Epidermal melanocyte (primary cell): ENCODE measurements around the gene F13A1.
A peak's percentile ranks its signal among the peaks of the same experiment; 100 is the strongest.

Experiments used
- DNase-seq: peaks from one replicate; pipeline ENCODE4 v3.0.0; 2011; ENCODE audit warnings: low spot score; ENCODE audit not compliant: insufficient read length

Gene F13A1

GRCh38 chr6:6319952-6320811, at the start of gene F13A1:
Gene F13A1 (minus strand): TSS chr6:6320662. CDS start chr6:6318664, 1,998 bp downstream.
- no peak for DNase-seq

GRCh38 chr6:6368684-6369052, 48.2 kb upstream of the F13A1 start:
- no peak for DNase-seq

GRCh38 chr6:6368040-6368683, 47.7 kb upstream of the F13A1 start:
- DNase-seq = no peak

- DNase-seq = no peak
Measured at GRCh38 chr6:6366803-6367202, 46.3 kb upstream of the F13A1 start.

- no peak for DNase-seq
Measured at GRCh38 chr6:6365242-6365641, 44.8 kb upstream of the F13A1 start.

GRCh38 chr6:6362056-6362840, 41.8 kb upstream of the F13A1 start:
- no peak for DNase-seq

- no peak for DNase-seq
Measured at GRCh38 chr6:6357530-6357929, 37.1 kb upstream of the F13A1 start.

- DNase-seq = no peak
Measured at GRCh38 chr6:6357032-6357431, 36.6 kb upstream of the F13A1 start.

- DNase-seq = no peak
Measured at GRCh38 chr6:6352772-6353171, 32.3 kb upstream of the F13A1 start.

GRCh38 chr6:6351511-6352025, 31.1 kb upstream of the F13A1 start:
- DNase-seq = no peak

- DNase-seq = no peak
Measured at GRCh38 chr6:6350696-6351095, 30.2 kb upstream of the F13A1 start.

- no peak for DNase-seq
Measured at GRCh38 chr6:6348256-6348655, 27.8 kb upstream of the F13A1 start.

GRCh38 chr6:6346427-6347023, 26.1 kb upstream of the F13A1 start:
- no peak for DNase-seq

GRCh38 chr6:6333501-6333900, 13.0 kb upstream of the F13A1 start:
- no peak for DNase-seq

- DNase-seq = no peak
Measured at GRCh38 chr6:6332811-6333244, 12.4 kb upstream of the F13A1 start.

GRCh38 chr6:6331946-6332601, 11.6 kb upstream of the F13A1 start:
- no peak for DNase-seq

GRCh38 chr6:6331393-6331792, 10.9 kb upstream of the F13A1 start:
- no peak for DNase-seq

- DNase-seq = no peak
Measured at GRCh38 chr6:6330407-6330806, 9.9 kb upstream of the F13A1 start.

GRCh38 chr6:6328451-6328850, 8.0 kb upstream of the F13A1 start:
- no peak for DNase-seq

- DNase-seq = no peak
Measured at GRCh38 chr6:6323352-6323751, 2.9 kb upstream of the F13A1 start.

GRCh38 chr6:6320901-6321300, 439 bp upstream of the F13A1 start:
- peak; percentile 37 for DNase-seq
